Activated CD4-positive, alpha-beta T cell treated with anti-CD3 and anti-CD28 coated beads, Interleukin-2, amount 10 ng/mL, durations not matched to agents 24 days and 14 days (primary cell): Measurements from ENCODE around the gene INTS3. TPM values are rescaled to one million over a fixed set of nuclear protein-coding genes. Genes with fewer than 3 reads are reported as not detected.
"Not testable (repeated sequence)": the region's sequence is repeated elsewhere in the genome, so short reads cannot be mapped to it uniquely, and the experiment has no call there.

ENCODE experiments used
- DNase-seq: peaks from one replicate; pipeline ENCODE4 v3.0.0; 2022
- H3K27ac Mint-ChIP-seq: one replicate; pipeline ENCODE4 v1.8.0; 2022; ENCODE audit warnings: mild to moderate bottlenecking, mixed read lengths
- H3K27me3 Mint-ChIP-seq: one replicate; pipeline ENCODE4 v1.8.0; 2022; ENCODE audit warnings: mixed read lengths
- H3K36me3 Mint-ChIP-seq: one replicate; pipeline ENCODE4 v1.8.0; 2022; ENCODE audit warnings: low read depth, mild to moderate bottlenecking, mixed read lengths
- H3K4me1 Mint-ChIP-seq: one replicate; pipeline ENCODE4 v1.8.0; 2021; ENCODE audit warnings: mixed read lengths
- H3K4me3 Mint-ChIP-seq: one replicate; pipeline ENCODE4 v1.8.0; 2022; ENCODE audit warnings: mild to moderate bottlenecking, moderate library complexity, mixed read lengths
- H3K9me3 Mint-ChIP-seq: one replicate; pipeline ENCODE4 v1.8.0; 2021; ENCODE audit warnings: mixed read lengths
- intact Hi-C: fragments of 100-400 bp; cut with micrococcal nuclease; formaldehyde crosslinking; loops from one replicate; pipeline ENCODE4 v1.15.1; 2023
- total RNA-seq: library from RNA; stranded (reverse); gene quantifications from 2 replicates; pipeline ENCODE4 v1.2.3, GENCODE V29; 2022

INTS3 gene
- total RNA-seq, 1 donor from 2014 or later: 64.8 TPM

DNA sequence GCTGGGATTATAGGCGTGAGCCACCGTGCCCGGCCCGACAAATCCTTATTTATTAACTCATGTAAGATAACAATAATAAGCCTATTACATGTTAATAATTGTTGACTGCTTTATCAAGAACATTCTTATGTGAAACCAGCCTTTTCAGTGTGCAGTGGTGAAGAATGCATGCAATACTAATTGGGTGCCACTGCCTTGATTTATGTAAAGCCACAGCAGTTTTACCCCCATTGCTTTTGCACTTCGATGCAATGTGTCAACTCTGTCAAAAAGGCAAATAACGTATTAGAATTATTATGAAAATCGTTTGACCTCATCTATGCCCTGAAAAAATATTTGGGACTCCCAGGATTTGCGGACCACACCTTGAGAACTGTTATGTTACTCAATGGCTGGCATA, 31.1 kb upstream of the INTS3 start:
- no peak overlapping the region for H3K27ac Mint-ChIP-seq
- no peaks in the 10 kb centered on the region for H3K9me3 Mint-ChIP-seq
- no peaks in the 10 kb centered on the region for H3K4me1 Mint-ChIP-seq
- H3K36me3 Mint-ChIP-seq: no peaks in the 10 kb centered on the region
- no peak for DNase-seq
- peaks cover 3% of the 10 kb centered on the region for H3K27me3 Mint-ChIP-seq
- intact Hi-C loops: no loop called here
- no peak overlapping the region for H3K4me3 Mint-ChIP-seq

DNA sequence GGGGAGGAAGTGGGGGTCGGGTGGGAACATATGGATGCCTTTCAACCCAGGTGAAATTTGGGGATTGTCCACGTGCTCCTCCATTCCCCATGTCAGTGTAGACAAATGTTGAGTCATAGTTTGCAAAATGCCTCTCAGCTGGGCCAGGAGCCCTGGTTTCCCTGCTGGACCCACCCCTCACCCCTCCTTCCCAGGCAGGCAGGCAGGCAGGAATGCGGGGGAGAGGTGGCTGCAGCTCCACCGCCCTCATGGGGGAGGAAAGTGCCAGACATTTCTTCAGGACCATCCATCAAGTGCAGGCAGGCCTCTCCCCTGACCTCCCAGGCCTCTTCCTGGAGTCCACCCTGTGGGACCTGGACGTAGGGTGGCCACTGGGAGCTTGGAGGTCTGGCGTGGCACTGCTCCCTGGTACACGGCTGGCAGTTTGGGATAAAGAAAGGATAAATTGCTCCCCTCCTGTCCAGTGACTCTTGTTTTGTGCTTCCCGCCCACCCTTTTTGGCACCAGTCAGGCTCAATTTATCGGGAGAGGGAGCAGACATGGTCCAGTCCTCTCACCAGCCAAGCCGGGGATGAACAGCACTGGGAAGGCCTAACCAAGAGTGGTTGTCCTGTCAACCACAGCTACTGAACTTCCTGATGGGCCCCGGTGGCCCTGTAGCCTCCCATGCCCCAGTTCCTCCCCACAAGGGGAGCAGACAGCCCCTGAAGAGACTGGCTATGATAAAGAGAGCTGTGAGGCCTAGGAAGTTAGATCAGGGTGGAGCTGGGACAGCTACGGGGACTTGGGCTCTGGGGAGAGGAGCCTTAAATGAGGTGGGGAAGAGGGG, 30.4 kb upstream of the INTS3 start:
- no peaks in the 10 kb centered on the region for H3K36me3 Mint-ChIP-seq
- no peaks in the 10 kb centered on the region for H3K4me1 Mint-ChIP-seq
- intact Hi-C loops: no loop called here
- H3K27ac Mint-ChIP-seq: no peak overlapping the region
- H3K4me3 Mint-ChIP-seq: no peak overlapping the region
- H3K9me3 Mint-ChIP-seq: no peaks in the 10 kb centered on the region
- no peaks in the 10 kb centered on the region for H3K27me3 Mint-ChIP-seq
- DNase-seq: no peak

DNA sequence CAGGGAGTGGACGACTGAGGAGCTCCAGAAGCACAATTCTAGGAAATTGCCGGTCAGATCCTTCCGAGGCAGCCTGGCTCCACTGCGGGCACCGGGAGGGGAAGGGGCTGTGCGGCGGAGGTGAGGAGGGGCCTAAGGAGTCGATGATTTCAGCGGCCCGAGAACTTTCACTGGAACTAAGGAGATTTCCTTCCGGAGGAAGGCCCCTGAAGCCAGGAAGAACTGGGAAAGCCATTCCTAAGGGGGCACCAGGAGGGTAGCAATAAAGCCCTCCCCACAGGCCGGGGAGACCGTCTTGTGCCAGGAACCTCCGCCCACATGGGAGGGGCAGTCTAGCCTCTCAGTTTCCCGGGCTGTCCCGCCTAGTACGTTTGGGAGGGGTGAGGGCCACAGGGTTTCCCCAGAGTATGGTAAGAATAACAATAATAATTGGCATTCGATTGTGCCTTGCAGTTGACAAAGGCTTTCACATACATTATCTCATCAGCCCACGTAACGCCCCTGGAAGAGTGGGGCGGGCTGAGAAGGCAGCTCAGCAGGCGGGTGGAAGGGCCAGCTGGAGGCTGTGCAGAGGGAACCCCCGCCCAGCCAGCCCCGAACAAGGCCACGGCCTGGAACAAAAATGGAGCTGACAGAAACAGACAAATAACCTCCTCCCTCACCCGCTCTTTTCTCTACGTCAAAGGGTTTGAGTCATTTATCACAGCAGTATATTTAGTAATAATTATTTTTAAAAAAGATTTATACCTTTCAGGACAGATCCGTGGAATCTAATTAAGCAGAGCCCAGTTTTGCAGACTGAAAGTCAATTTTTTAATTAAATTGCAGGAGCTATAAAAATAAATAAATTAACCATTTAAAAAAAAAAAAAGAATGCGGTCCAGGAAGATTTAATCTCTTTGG, 29.6 kb upstream of the INTS3 start:
- H3K4me1 Mint-ChIP-seq: no peaks in the 10 kb centered on the region
- no peak overlapping the region for H3K27ac Mint-ChIP-seq
- intact Hi-C loops: no loop called here
- no peak for DNase-seq
- H3K9me3 Mint-ChIP-seq: no peaks in the 10 kb centered on the region
- no peak overlapping the region for H3K4me3 Mint-ChIP-seq
- H3K36me3 Mint-ChIP-seq: no peaks in the 10 kb centered on the region
- no peaks in the 10 kb centered on the region for H3K27me3 Mint-ChIP-seq

DNA sequence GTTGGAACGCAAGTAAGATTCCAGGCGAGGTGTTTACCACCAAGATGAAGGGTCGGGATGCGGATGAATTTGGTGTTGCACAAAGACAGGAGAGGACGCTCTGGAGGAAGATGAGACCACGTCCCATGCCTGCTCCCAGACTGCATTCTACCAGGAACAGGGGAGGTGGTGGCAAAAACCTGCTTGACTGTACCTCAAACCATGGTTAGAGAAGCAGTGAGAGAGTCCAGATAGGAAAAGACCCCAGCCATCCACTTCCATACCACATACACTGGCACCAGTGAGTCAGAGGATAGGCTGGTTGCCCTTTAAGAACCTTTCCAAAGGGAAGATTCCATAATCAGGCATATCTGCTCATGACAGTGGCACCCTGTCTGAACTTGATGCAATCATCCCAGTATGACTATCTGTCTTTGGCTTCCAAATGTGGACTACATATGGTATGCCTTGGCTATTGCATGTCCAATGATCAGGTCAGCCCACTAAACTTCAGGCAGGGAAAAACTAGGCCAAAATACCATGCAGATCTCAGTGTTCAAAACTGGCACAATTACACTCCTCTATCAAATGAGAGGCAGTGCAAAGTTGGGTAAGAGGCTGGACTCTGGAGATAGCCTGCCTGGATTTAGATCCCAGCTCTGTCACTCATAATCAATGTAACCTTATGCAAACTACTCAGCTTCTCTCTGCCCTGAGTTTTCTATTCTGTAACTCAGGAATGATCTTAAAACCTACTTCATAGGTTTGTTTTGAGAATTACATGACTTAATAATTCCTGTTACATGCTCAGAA, 28.7 kb upstream of the INTS3 start:
- no peak overlapping the region for H3K27ac Mint-ChIP-seq

DNA sequence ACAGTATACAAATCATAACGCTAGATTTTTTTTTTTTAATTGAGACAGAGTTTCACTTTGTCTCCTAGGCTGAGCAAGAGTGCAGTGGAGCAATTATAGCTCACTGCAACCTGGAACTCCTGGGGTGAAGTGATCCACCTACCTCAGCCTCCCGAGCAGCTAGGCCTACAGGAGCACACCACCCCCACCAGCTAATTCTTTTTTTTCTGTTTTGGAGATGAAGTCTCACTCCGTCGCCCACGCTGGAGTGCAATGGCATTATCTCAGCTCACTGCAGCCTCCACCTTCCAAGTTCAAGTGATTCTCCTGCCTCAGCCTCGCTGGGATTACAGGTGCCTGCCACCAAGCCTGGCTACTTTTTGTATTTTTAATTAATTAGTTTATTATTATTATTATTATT, 28.1 kb upstream of the INTS3 start:
- Mint-ChIP-seq H3K4me3 (no peak overlapping the region), H3K27ac (no peak overlapping the region), H3K9me3 (no peaks in the 10 kb centered on the region), H3K27me3 (no peaks in the 10 kb centered on the region), H3K36me3 (no peaks in the 10 kb centered on the region), H3K4me1 (no peaks in the 10 kb centered on the region)
- no peak for DNase-seq
- intact Hi-C loops: loop anchor here (1.0 kb wide), 1 partner anchor 21 kb away; no protein-coding TSS in a partner anchor

More for the DNA sequence above, 28.7 kb upstream of the INTS3 start:
- Mint-ChIP-seq H3K4me1 (no peaks in the 10 kb centered on the region), H3K4me3 (no peak overlapping the region), H3K36me3 (no peaks in the 10 kb centered on the region), H3K9me3 (no peaks in the 10 kb centered on the region), H3K27me3 (no peaks in the 10 kb centered on the region)
- no peak for DNase-seq
- intact Hi-C loops: no loop called here

DNA sequence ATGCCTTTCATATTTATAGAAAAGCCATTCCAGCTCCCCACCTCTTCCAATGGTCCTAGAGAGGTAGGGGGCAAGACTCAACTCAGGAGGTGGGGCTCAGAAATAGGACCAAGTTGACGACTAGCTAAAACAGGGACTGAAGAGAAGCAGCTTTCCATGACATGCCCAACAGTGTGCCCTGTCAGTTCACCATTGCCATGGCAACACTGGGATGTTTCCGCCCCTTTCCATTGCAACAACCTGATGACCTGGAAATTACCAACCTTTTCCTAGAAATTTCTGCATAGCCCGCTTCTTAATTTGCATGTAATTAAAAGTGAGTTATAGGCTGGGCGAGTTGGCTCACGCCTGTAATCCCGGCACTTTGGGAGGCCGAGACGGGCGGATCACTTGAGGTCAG, 22.4 kb upstream of the INTS3 start:
- no peak overlapping the region for H3K27ac Mint-ChIP-seq
- intact Hi-C loops: no loop called here
- no peak for DNase-seq
- H3K4me3 Mint-ChIP-seq: no peak overlapping the region
- H3K4me1 Mint-ChIP-seq: no peaks in the 10 kb centered on the region
- H3K27me3 Mint-ChIP-seq: peaks cover 3% of the 10 kb centered on the region
- H3K9me3 Mint-ChIP-seq: no peaks in the 10 kb centered on the region
- H3K36me3 Mint-ChIP-seq: no peaks in the 10 kb centered on the region

DNA sequence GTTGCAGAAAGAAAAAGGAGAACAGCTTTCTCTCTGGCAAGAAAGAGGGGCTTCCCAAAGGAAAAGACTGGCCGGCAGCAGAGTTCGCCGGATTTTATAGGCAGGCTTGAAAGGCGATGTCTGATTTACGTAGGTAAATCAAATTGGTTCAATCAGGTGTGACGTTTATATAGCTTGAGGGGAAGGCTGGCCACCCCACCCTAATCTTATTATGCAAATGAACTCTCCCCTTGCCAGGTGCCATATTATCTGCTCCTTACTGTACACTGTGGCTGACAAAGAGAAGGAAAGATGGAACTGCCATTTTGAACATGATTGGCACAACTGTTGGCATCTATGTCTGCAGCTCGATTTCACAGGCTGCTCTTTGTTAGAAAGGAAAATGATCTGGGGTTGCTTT, 16.8 kb upstream of the INTS3 start:
- H3K4me3 Mint-ChIP-seq: no peak overlapping the region
- H3K27ac Mint-ChIP-seq: no peak overlapping the region
- DNase-seq: no peak
- H3K9me3 Mint-ChIP-seq: no peaks in the 10 kb centered on the region
- peaks cover 15% of the 10 kb centered on the region for H3K27me3 Mint-ChIP-seq
- H3K36me3 Mint-ChIP-seq: no peaks in the 10 kb centered on the region
- no peaks in the 10 kb centered on the region for H3K4me1 Mint-ChIP-seq
- intact Hi-C loops: no loop called here

DNA sequence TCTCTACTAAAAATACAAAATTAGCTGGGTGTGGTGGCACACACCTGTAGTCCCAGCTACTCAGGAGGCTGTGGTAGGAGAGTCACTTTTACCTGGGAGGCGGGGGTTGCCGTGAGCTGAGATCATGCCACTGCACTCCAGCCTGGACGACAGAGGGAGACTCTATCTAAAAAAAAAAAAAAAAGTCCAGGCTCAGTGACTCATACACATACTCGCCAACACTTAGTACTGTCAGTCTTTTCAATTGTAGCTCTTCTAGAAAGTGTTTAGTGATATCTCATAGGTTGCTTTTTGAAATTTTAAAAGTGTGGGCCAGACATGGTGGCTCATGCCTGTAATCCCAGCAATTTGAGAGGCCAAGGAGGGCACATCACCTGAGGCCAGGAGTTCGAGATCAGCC, 11.6 kb upstream of the INTS3 start:
- H3K4me3 Mint-ChIP-seq, H3K4me1 Mint-ChIP-seq, intact Hi-C loops, DNase-seq, H3K27ac Mint-ChIP-seq, H3K36me3 Mint-ChIP-seq, H3K9me3 Mint-ChIP-seq: not testable (repeated sequence)
- H3K27me3 Mint-ChIP-seq: peaks cover 17% of the 10 kb centered on the region

DNA sequence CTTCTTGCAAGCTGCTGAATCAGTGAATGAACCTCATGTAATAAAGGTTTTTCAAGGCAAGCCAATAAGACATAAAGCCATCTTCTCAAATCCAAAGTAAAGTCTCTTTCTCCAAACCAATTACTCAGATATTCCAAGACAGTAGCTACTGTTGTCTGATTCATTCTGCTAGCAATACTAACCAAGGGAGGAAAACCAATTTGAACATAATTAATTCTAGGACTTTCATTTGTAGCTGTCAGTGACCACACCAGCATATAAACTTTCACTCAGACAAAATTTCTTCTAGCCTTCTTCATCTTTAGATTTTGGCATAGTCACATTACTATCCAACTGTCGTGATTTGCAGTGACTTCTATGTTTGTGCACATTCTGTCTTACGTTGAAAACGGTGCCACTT, 10.5 kb upstream of the INTS3 start:
- DNase-seq: no peak
- Mint-ChIP-seq H3K27me3 (peaks cover 17% of the 10 kb centered on the region), H3K4me1 (peaks cover 5% of the 10 kb centered on the region), H3K4me3 (no peak overlapping the region), H3K27ac (no peak overlapping the region), H3K9me3 (no peaks in the 10 kb centered on the region), H3K36me3 (no peaks in the 10 kb centered on the region)
- intact Hi-C loops: no loop called here

DNA sequence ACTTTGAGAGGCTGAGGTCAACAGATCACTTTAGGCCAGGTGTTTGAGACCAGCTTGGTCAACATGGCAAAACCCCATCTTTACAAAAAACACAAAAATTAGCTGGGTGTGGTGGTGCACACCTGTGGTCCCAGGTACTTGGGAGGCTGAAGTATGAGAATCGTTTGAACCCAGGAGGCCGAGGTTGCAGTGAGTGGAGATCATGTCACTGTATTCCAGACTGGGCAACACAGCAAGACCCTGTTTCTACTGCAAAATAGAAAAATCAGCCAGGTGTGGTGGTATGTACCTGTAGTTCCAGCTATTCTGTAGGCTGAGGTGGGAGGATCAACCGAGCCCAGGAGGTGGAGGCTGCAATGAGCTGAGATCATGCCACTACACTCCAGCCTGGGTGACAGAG, 4.2 kb upstream of the INTS3 start:
- no peak overlapping the region for H3K4me3 Mint-ChIP-seq

DNA sequence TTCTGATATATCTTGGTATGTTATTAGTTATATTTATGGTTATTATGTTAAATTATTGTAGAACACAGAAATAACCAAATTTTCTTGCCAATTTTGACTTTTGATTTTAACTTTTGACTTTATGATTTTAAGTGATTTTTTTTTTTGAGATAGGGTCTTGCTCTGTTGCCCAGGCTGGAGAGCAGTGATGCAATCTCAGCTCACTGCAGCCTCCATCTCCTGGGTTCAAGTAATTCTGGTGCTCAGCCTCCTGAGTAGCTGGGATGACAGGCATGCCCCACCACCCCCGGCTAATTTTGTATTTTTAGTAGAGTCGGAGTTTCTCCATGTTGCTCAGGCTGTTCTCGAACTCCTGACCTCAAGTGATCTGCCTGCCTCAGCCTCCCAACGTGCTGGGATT, 3.2 kb upstream of the INTS3 start:
- not testable (repeated sequence) for H3K27me3 Mint-ChIP-seq, DNase-seq, H3K36me3 Mint-ChIP-seq, H3K27ac Mint-ChIP-seq, H3K4me3 Mint-ChIP-seq, H3K9me3 Mint-ChIP-seq
- peaks cover 14% of the 10 kb centered on the region for H3K4me1 Mint-ChIP-seq
- intact Hi-C loops: loop anchor here (5.0 kb wide), 1 partner anchor 268 kb away; the partner anchor contains the start of gene RPS27

More for the DNA sequence above, 4.2 kb upstream of the INTS3 start:
- H3K27me3 Mint-ChIP-seq: no peaks in the 10 kb centered on the region
- DNase-seq: no peak
- H3K4me1 Mint-ChIP-seq: peaks cover 5% of the 10 kb centered on the region
- H3K27ac Mint-ChIP-seq: no peak overlapping the region
- peaks cover 2% of the 10 kb centered on the region for H3K36me3 Mint-ChIP-seq
- intact Hi-C loops: no loop called here
- H3K9me3 Mint-ChIP-seq: no peaks in the 10 kb centered on the region

DNA sequence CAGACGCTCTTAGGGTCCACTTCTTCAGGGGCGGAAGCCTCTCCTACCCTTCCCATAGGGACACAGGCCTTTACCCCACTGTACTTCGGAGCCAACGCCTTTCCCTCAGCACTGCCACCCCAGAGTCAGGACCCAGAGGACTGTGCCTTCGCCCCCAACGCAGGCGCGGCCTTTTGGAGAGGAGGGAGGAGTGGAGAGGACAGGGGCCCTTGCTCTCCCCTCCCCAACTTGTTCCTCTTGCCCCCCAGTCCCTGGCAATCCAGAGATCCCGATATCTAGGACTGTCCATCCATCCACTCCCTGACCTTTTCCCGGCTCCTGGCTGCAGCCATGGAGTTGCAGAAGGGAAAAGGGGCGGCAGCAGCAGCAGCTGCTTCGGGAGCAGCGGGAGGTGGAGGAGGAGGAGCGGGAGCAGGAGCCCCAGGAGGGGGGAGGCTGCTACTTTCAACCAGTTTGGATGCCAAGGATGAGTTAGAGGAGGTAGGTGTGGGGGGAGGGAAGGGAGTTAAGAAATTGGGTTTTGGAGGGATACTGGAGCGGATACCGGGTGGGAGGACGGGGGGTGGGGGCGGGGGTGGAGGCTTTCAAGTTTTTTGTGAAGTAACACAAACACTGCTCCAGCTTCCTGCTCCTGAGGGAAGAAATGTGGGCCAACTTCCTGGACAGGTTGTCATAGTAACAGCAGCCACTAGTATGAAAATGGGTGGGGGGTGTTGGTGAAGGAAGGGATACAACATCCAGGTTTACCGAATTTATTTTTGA, 636 bp downstream of the INTS3 start:
- no peaks in the 10 kb centered on the region for H3K9me3 Mint-ChIP-seq
- peaks cover 19% of the 10 kb centered on the region for H3K36me3 Mint-ChIP-seq
- intact Hi-C loops: loop anchor here (5.0 kb wide), 1 partner anchor 264 kb away; the partner anchor contains the start of gene RPS27
- peak; percentile 79 for DNase-seq
- H3K27ac Mint-ChIP-seq: peak overlapping the region; percentile 97
- H3K4me3 Mint-ChIP-seq: peak overlapping the region; percentile 96
- no peaks in the 10 kb centered on the region for H3K27me3 Mint-ChIP-seq
- H3K4me1 Mint-ChIP-seq: peaks cover 31% of the 10 kb centered on the region

DNA sequence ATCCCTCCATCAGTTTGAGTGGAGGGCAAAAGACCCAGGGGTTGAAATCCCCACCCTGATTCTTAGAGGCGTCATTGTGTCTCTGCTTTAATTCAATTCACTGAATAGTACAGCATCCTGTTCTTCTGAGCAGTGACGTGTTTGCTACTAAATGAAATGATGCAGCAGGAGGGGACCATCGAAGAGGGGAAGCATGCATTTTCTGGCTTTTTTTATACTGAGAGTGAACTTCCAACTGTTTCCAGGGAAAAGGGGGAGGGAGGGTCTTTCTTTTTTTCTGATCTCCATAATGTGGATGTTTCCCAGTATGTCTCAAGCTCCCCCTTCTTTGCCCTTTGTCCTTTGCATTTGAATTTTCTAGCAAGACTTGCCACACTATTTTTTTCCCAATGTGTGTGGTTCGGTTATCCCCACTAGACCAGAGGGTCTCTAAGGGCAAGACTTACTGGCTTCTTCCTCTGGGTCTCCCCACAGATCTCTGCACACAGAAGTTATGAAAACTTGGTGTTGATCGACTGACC, 2.7 kb downstream of the INTS3 start:
- H3K9me3 Mint-ChIP-seq: no peaks in the 10 kb centered on the region
- peaks cover 34% of the 10 kb centered on the region for H3K4me1 Mint-ChIP-seq
- intact Hi-C loops: no loop called here
- H3K27ac Mint-ChIP-seq: peak overlapping the region; percentile 1
- H3K27me3 Mint-ChIP-seq: no peaks in the 10 kb centered on the region
- peak overlapping the region; percentile 96 for H3K4me3 Mint-ChIP-seq
- peaks cover 23% of the 10 kb centered on the region for H3K36me3 Mint-ChIP-seq
- DNase-seq: no peak
